Gastrocnemius medialis (tissue), 4 donors: ENCODE measurements around the gene RNF222. TPM values are rescaled to one million over a fixed set of nuclear protein-coding genes. Genes with fewer than 3 reads are reported as not detected.

Experiments
- ATAC-seq, 2 donors: fragments of 150-250 bp; one replicate each; pipeline ENCODE4 v1.9.1; 2016
- DNase-seq, 2 donors: peaks; one replicate each; pipeline ENCODE4 v3.0.0-alpha.2; 2019
- H3K27ac ChIP-seq, 4 donors: fragments of 200-600 bp; sonication (generic); 1 replicate in 1 of 4; 2 replicates in 3 of 4; pipeline ENCODE4 v1.5.1; 2016 to 2018; ENCODE audit warnings: mild to moderate bottlenecking in 2 of 4, moderate library complexity in 1 of 4
- H3K27me3 ChIP-seq, 3 donors: fragments of 200-600 bp; sonication (generic) in 2 of 3; 1 replicate in 1 of 3; 2 replicates in 2 of 3; pipeline versions ENCODE4 v1.5.1 to v1.6.0; 2016 to 2019; ENCODE audit warnings: mild to moderate bottlenecking in 1 of 3, moderate library complexity in 1 of 3
- H3K36me3 ChIP-seq, 2 donors: fragments of 200-600 bp; sonication (generic) in 1 of 2; one replicate each; pipeline ENCODE4 v1.5.1; 2017 to 2018
- H3K4me1 ChIP-seq, 2 donors: fragments of 200-600 bp; sonication (generic) in 1 of 2; one replicate each; pipeline ENCODE4 v1.5.1; 2016 to 2017; ENCODE audit warnings: mild to moderate bottlenecking in 2 of 2
- H3K4me3 ChIP-seq, 4 donors: fragments of 200-600 bp; sonication (generic) in 3 of 4; 1 replicate in 1 of 4; 2 replicates in 3 of 4; pipeline ENCODE4 v1.5.1; 2016 to 2019; ENCODE audit warnings: mild to moderate bottlenecking in 2 of 4
- H3K9me3 ChIP-seq, 3 donors: fragments of 200-600 bp; sonication (generic) in 2 of 3; 1 replicate in 1 of 3; 2 replicates in 2 of 3; pipeline ENCODE4 v1.5.1; 2016 to 2019
- CTCF ChIP-seq, 5 experiments: fragments of 450-650 bp in 3 of 5; fragments of 200-600 bp in 2 of 5; sonication (generic) in 2 of 5; IDR thresholded peaks in 4 of 5; conservative IDR thresholded peaks in 1 of 5; 1 replicate in 4 of 5; 2 replicates in 1 of 5; pipeline ENCODE4 v1.5.1; 2016 to 2019; ENCODE audit warnings: antibody characterized with exemption in 5 of 5, mild to moderate bottlenecking in 3 of 5, moderate library complexity in 3 of 5
- POLR2A ChIP-seq, 2 donors: fragments of 450-650 bp; IDR thresholded peaks; one replicate each; pipeline ENCODE4 v1.6.1; 2017; ENCODE audit warnings: antibody characterized with exemption in 2 of 2, mild to moderate bottlenecking in 2 of 2, moderate library complexity in 2 of 2
- in situ Hi-C, 4 donors: fragments of 200-750 bp; cut with MboI; loops; one replicate each; pipeline versions ENCODE4 v1.15.0 to v1.8.0; 2017; ENCODE audit warnings: low sequenced_read_pairs in 4 of 4
- intact Hi-C: fragments of 100-400 bp; cut with DNase I; formaldehyde crosslinking; loops from one replicate; pipeline ENCODE4 v1.15.1; 2023; ENCODE audit warnings: low total_unique reads
- total RNA-seq, 4 donors: library from RNA; depleted of rRNA; stranded (reverse); fragments of >200 nt; gene quantifications; one replicate each; pipeline versions ENCODE4 v1.1.0 to v1.2.3, GENCODE V29; 2016

The RNF222 gene
- total RNA-seq, 4 donors from 2014 or later, result not detected

- intact Hi-C loops (no loop called here), in situ Hi-C loops (loop anchor here in 1 of 4 donors (10.0 to 25.0 kb wide), 2 partner anchors 219 to 326 kb away; partner anchors contain the start of genes CCDC42 and MYH10)
Measured at GRCh38 chr17:8418471-8418870, 20.8 kb upstream of the RNF222 start.

GRCh38 chr17:8417806-8418205 is 20.2 kb upstream of the RNF222 start:
- H3K27me3 ChIP-seq, result peaks cover 0 to 3% (median 0%) of the 10 kb centered on the region in 3 donors
- TF ChIP-seq POLR2A (IDR thresholded peaks at IDR 0.05), result no peak
- no peak for TF ChIP-seq CTCF (IDR thresholded peaks at IDR 0.05 in 4 of 5, conservative IDR thresholded peaks at IDR 0.05 in 1 of 5)
- ATAC-seq (no peak), DNase-seq (no peak)
- no peak overlapping the region for H3K4me3 ChIP-seq
- H3K9me3 ChIP-seq, result no peaks in the 10 kb centered on the region
- no peak overlapping the region for H3K27ac ChIP-seq
- H3K4me1 ChIP-seq, result peaks cover 0 to 4% of the 10 kb centered on the region in 2 donors
- in situ Hi-C loops (loop anchor here in 1 of 4 donors (10.0 to 25.0 kb wide), 2 partner anchors 219 to 327 kb away; partner anchors contain the start of genes CCDC42 and MYH10), intact Hi-C loops (no loop called here)
- no peaks in the 10 kb centered on the region for H3K36me3 ChIP-seq

More at GRCh38 chr17:8418471-8418870, 20.8 kb upstream of the RNF222 start:
- TF ChIP-seq POLR2A (IDR thresholded peaks at IDR 0.05) (no peak), CTCF (IDR thresholded peaks at IDR 0.05 in 4 of 5, conservative IDR thresholded peaks at IDR 0.05 in 1 of 5) (no peak)
- Histone ChIP-seq H3K27me3 (peaks cover 0 to 3% (median 0%) of the 10 kb centered on the region in 3 donors), H3K27ac (no peak overlapping the region), H3K9me3 (no peaks in the 10 kb centered on the region), H3K36me3 (no peaks in the 10 kb centered on the region), H3K4me1 (peaks cover 0 to 4% of the 10 kb centered on the region in 2 donors), H3K4me3 (no peak overlapping the region)
- ATAC-seq (no peak), DNase-seq (no peak)

GRCh38 chr17:8413938-8414337 is 16.3 kb upstream of the RNF222 start:
- peaks cover 0 to 3% (median 0%) of the 10 kb centered on the region in 3 donors for H3K27me3 ChIP-seq
- no peak for TF ChIP-seq POLR2A (IDR thresholded peaks at IDR 0.05)
- TF ChIP-seq CTCF (IDR thresholded peaks at IDR 0.05 in 4 of 5, conservative IDR thresholded peaks at IDR 0.05 in 1 of 5), result no peak
- ATAC-seq (no peak), DNase-seq (no peak)
- H3K4me3 ChIP-seq, result no peak overlapping the region
- H3K4me1 ChIP-seq, result peaks cover 0 to 3% of the 10 kb centered on the region in 2 donors
- no peaks in the 10 kb centered on the region for H3K36me3 ChIP-seq
- no peak overlapping the region for H3K27ac ChIP-seq
- in situ Hi-C loops, result loop anchor here (5.0 to 25.0 kb wide), 3 partner anchors 223 to 333 kb away; partner anchors contain the start of genes CCDC42 (in 1 of the 4) and MYH10 (in 1 of the 4)
- no peaks in the 10 kb centered on the region for H3K9me3 ChIP-seq
- intact Hi-C loops, result no loop called here

- ATAC-seq (no peak), DNase-seq (no peak)
- Histone ChIP-seq H3K4me3 (no peak overlapping the region), H3K36me3 (no peaks in the 10 kb centered on the region), H3K27me3 (peaks cover 0 to 3% (median 0%) of the 10 kb centered on the region in 3 donors), H3K9me3 (no peaks in the 10 kb centered on the region), H3K4me1 (peaks cover 0 to 3% of the 10 kb centered on the region in 2 donors), H3K27ac (no peak overlapping the region)
- intact Hi-C loops, result no loop called here
- no peak for TF ChIP-seq POLR2A (IDR thresholded peaks at IDR 0.05)
- no peak for TF ChIP-seq CTCF (IDR thresholded peaks at IDR 0.05 in 4 of 5, conservative IDR thresholded peaks at IDR 0.05 in 1 of 5)
- in situ Hi-C loops, result loop anchor here (5.0 to 25.0 kb wide), 3 partner anchors 224 to 334 kb away; partner anchors contain the start of genes CCDC42 (in 1 of the 4) and MYH10 (in 1 of the 4)
Measured at GRCh38 chr17:8413328-8413727, 15.7 kb upstream of the RNF222 start.
